ENCODE results near the gene CYB5RL.
"Not testable (repeated sequence)": the region's sequence is repeated elsewhere in the genome, so short reads cannot be mapped to it uniquely, and the experiment has no call there.

Gene CYB5RL

DNA sequence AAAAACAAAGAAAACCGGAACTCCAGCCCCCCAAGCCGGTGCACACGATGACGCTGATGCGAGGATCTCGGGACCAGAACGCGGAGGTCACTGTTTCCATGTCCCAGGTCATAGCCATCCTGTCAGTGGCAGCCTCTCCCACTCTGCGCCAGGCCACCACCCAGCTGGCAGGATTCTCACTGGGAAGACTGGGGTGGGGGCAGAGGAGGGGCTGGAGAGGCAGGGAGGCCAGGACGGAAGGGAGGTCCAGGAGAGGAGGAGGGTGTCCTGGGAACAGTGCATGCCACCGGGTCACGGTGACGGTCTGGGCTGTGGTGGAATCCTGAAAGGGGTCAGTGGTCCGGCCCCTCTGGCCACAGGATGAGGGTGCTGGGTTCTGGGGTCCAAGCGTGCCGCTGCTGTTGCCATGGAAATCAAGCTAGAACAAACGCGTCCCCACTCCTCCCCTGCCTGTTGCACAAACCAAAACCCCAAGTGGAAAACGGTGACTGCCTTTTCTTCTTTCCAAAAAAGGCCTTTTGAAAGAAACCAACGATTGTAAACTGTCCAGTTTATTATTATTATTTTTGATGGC lies 26.2 kb upstream of the CYB5RL start:
- DNase-seq, result no peak

DNA sequence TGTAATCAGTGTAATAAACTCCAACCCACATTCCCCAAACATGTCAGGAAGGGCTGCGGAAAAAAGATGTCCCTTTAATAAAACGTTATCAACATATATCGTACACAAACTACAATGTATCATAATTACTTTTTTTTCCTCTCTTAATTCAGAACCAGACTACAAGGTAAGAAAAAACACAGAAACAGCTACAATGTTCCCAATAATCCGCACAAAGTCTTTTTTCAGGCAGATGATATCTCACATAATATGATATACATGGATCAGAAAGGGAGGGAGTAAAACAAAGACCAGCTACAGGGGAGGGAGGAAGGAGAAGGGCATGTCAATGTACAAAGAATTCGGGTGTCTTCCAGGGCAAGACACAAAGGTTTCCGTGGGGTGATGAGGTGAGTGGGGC lies 25.5 kb upstream of the CYB5RL start:
- no peak for DNase-seq

DNA sequence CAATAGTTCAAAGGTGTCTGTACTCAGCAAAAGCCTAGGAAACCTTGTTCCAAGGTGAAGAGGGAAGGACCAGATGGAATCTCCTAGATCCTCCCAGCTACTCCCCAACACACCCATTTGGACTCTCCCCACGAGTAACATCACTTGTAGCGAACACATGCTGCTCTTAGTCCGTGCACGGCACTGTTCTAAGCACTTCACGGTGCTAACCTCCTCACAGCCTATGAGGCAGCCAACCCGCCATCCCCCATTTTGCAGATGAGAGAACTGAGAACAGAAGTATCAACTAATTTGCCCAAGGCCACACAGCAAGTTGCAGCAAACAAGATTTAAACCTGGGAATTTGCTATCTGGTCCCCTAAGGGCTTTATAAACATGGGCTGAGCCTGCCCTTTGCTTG lies 24.4 kb upstream of the CYB5RL start:
- no peak for DNase-seq

DNA sequence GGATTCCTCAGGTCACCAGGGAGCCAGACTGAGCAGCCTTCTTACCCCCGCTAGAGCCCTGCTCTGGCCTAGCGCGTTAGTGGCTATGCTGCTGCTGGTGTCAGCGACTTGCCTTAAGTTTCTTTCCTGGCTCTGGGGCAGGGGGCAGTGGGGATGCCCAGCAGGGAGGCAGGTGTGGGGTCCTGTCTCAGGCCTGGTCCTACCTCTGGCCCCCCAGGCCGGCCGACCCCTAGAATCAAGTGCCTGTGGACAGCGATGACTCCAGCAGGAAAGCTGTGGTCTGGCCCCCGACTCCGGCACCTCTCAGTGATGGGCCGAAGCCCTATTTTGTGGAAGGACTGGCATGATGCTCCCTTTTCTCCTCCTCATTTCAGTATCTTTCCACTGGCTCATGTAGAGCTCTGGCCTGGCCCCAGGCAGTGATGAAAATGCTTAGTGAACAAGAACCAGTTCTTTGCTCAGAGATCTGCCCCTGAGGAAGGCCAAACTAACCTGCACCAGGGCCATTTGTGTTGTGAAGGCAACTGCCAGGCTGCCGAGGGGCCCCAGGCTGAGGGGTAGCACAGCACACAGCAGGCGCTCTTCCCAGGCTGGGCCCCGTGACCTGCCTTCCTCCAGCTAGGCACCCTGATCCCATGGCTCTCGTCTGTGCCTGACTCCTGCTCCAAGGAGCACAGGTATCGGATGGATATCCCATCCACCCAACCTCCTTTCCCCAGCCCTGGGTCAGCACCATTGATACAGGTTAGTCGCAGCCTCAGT lies 23.8 kb upstream of the CYB5RL start:
- no peak for DNase-seq

DNA sequence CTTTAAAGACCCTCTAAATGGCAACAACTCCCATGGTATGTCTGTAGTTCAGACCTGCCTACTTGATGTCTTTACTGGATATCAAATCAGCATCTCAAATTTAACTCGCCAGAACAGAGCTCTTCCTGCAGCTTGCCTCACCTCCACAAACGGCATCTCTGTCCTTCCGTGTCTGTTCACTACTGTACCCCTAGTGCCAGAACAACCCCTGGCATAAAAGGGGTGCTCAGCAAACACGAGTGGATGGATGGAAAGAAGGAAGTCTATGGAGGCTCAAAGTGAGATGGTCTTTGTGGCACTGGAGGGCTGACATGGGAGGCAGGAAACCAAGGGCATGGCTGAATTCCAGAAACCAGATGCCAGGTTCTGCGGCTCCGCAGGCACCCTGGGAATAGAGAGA lies 22.9 kb upstream of the CYB5RL start:
- no peak for DNase-seq

DNA sequence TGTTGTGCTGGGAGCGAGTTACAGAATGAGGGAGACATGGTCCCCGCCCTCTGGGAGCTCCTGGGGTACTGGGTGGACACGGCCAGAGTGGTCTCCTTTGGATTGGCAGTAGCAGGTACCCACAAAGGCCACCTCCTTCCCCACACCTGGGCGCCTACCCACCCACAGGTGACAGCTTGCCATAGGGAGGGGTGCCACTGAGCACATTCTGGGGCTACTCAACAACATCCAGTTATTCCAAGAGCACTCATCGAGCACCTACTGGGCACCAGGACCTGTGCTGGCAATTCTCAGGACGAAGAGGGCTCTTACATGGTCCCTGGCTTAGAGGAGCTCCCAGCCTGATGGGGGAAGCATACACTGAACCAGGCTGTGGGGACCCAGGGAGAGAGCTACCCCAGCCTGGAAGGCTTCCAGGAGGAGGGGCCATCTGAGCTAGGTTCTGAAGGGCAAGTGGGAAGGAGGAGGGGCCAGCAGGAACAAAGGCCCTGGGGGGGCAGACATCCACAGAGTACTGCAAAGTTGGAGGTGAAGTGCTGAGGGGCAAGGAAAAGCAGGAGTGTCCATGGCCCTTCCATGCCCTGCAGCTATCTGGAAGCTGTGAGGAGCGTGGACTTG lies 22.1 kb upstream of the CYB5RL start:
- DNase-seq, result no peak

DNA sequence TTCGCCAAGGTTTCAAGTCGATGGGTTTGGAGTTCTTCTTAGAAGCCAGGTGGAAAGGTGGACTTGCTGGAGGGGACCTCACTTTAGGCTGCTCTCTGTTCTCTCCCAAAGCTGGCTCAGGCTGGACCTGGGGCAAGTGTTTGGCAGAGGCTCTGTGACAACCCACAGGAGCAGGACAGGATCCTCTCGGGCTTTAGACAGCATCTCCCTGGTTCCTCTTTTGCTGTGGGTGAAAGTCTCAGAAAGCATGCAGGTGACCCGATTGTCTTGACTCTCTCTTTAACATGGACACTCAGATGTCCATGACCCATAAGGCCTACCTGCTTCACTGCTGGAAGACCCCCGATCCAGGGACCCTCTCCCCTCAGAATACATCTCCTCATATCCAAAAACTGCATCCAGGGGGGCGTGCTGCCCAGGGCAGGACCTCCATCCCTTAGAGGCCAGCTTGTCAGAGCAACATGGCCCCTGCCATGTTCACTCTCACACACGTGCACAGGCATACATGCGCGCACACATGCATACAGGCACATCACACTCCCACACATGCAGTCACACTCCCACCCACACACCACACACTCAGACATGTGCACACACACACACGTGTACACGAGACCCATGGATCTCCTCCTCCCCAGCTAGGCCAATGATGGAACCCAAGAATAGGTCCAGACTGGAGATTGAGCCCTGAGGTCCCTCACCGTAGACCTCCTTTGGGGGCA lies 21.4 kb upstream of the CYB5RL start:
- DNase-seq, result no peak

DNA sequence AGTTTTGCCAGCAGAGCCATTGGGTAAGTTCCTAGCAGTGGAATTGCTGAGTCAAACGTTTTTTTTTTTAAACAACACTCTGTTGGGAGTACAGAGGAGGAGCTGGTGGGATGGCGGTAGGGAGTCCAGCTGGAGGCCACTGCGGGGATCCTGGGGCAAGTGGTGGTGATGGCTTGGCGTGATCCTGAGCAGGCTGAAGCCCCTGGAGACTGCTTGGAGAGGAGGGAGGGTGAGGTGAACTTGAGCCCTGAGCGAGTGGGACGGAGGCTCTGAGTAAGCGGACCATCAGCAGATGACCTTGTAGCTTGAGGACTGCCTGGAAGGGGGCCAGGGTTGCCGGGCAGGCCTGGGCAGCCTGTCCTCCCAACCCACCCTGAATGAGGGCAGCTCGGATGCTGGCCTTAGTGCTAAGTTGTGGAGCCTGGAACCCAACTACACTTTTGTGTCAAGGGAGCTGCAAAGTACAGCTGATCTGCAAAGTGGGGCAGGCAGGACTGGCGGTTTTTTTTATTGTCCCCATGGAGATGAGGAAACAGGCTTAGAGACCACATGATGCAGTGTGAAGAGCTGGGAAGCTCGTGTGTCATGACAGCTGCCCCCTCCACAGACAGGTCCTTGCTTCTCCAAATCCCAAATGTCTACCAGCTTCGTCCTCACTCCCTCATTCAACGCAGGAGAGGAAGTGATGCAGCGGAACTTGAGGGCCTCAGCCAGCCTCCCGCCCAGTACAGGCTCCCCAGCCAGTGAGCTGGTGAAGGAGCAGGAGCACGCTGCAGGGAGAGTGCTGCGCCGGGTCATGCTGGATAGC lies 20.4 kb upstream of the CYB5RL start:
- DNase-seq, result peak; percentile 31

DNA sequence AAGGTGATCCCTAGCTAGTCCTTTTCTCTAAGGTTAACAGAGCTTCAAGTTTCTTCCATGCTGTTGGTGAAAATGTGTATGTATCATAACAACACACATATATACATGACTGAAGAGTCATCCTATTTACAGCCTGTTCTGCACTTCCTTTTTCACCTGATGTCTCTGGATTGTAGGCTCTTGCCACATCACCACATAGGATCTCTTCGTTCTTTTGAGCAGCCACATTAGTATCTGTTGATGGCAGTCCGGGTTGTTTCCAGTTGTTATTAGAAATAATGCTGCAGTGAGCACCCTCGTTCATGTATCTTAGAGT lies 19.8 kb upstream of the CYB5RL start:
- no peak for DNase-seq

DNA sequence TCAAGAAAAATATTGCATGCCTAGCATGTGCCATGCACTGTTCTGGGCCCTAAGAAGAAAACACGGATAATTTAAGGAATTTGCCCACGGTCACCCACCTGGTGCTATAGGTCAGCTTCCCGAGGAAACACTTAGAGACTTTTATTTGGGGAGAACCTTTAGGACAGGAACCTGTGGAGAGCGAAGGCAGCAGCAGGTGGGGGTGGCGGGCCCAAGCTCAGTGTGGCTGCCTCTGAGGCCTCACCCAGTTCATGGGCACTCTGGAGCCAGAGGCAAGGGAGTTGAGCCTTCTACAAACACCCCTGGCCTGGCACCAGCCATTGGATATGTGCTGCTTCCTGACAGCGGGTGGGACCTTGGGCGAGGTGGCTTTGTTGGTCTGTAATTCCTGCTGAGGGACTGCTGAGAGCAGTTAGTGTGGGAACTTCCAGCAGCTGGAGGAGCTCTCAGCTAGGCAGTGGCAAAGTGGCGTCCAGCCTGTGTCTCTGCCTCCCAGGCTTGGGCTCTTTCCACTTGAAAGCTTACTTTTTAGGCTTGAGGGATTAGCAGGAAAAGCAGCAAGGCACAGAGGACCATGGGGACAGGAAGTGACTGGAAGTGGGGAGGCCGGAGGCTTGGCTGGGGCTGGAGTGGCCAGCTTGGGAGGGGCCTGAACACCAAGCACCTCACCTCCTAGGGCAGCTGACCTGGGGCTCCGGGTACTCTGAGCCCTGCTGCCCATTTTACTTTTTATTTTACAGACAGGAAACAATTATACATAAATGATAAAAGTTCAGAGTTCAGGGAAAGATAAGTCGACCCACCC lies 19.3 kb upstream of the CYB5RL start:
- no peak for DNase-seq

DNA sequence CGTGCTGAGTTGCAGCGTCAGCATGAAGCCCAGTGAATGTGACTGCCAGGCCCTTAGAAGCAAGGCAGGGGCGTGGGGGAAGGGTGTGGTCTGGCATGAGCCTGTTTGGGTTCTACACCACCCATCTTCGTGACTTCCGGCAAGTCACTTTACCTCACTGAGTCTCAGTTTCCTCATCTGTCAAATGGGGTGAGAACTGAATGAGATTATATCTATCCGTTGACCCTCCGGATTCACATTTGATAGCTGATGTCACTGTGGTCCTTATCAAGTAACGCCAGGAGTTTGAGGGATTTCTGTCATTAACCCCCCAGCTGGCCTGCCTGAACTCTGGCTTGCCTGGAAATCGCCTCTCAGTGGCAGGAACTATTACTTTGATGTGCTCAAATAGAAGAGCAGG lies 15.7 kb upstream of the CYB5RL start:
- no peak for DNase-seq

DNA sequence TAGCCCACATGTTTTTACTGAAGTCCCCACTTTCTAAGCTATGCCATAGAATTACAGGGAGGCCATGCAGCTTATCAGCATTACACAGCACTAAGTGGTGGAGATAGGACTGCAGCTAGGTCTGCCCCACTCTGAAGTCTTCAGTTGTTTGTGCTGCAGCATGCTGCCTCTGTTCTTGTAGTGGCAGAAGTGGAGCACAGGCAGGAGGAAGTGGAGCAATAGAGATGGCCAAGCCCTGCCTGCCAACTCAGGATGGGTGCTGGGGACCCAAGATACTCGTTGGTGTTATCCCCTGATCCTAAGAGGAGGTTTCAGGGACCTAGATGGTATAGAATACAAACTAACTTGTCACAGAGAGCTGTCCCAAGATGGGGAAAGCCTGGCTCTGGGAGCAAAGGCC lies 13.0 kb upstream of the CYB5RL start:
- DNase-seq, result no peak

DNA sequence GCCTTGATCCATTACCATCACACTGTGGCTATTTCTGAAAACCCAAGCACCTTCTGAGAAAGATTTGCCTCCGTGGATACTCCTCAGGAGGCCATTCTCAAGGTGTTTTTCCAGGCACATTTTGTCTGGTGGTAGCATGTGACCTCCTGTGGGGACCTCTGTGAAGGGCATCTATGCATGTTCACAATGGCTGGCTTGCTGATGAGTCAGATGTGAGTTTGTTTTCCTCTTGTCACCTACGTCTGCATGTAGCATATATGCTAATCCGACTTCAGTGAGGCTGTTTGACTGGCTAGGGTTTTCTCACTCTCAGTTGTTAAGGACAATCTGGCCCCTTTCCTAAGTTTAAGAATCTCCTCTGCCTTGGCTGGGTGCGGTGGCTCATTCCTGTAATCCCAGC lies 8.1 kb upstream of the CYB5RL start:
- not testable (repeated sequence) for DNase-seq

DNA sequence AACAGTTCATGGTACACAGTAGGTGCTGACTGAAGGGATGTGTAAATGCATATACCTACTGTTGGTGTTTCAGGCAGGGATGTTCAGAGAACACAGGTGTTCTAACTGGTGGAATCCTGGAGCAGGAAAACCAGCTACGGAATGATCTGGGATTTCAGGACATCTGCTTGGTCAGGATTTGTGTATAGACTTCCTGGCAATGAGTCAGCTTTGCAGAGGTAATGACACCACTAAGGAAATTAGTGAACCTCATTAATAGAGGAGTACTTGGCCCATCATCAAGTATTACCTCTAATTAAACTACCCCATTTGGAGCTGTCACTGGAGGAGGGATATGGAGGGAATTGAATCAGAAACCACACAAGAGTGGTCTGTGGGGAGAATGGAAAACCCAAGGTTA lies 7.5 kb upstream of the CYB5RL start:
- DNase-seq, result no peak

DNA sequence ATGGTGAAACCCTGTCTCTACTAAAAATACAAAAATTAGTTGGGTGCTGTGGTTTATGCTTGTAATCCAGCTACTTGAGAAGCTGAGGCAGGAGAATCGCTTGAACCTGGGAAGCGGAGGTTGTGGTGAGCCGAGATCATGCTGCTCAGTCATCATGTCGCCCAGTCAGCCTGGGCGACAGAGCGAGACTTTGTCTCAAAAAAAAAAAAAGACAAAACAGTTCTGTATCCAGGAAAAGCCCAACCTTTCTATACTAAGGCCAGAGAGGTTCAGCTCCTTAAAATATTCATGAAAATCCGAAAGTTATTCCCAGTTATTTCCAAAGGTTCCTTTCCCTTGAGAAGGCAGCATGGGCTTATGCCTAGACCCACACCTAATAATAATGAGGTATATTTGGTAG lies 4.4 kb upstream of the CYB5RL start:
- no peak for DNase-seq

DNA sequence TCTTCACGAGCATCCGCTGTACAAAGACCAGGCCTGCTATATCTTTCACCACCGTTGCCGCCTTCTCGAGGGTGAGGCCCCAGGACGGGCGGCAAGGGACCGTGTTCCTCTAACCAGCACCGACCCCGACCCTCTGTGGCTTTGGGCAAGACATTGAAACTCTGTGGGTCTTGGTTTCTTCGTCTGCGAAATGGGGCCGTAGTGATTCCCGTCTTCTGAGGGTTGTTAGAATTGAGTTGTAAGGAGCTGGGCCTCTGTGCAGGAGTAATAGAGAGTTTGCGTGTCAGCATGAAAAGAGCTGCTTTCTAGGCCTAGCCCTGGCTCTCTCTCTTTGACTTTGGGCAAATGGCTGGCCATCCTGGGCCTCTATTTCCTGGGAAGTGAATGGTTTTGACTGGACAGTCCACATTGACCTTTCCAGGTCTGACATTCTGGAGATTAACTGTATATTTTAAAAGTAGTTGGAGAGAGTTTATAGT lies 728 bp upstream of the CYB5RL start:
- no peak for DNase-seq

DNA sequence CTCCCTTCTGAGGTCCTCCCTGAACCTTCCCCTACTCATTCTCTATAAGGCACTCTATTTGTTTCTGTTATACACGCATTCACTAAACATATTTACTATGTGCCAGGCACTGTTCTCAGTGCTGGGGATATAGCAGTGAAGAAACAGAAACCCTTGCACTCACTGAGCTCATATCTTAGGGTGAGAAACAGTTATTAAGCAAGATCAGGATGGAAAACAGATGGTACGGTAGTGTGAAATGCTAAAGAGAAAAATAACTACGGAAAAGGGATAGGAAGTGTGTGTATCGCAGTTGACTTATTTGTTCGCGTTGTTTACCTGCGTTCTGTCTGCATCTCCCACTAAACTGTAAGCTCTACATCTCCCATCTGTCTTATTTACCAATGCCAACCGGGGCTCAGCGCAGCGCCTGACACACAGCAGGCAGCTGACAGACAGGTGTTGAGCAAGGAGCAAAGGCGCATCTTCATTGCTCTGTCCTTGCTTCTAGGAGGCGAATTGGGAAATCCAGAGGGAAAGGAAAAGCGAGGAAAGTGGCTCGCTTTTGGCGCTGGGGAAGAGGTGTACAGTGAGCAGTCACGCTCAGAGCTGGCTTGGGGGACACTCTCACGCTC lies 572 bp downstream of the CYB5RL start:
- DNase-seq, result no peak

DNA sequence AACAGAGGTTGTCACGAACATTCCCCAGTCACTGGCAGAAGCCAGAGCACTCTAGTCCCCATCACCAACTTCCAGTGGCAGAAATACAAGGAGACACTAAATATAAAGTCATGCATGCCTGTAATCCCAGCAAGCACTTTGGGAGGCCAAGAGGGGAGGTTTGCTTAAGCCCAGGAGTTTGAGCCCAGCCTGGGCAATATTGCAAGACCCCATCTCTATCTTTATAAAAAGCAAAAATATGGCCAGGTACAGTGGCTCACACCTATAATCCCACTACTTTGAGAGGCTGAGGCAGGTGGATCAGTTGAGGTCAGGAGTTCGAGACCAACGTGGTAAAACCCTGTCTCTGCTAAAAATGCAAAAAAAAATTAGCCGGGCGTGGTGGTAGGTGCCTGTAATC lies 6.4 kb downstream of the CYB5RL start:
- DNase-seq, result no peak

DNA sequence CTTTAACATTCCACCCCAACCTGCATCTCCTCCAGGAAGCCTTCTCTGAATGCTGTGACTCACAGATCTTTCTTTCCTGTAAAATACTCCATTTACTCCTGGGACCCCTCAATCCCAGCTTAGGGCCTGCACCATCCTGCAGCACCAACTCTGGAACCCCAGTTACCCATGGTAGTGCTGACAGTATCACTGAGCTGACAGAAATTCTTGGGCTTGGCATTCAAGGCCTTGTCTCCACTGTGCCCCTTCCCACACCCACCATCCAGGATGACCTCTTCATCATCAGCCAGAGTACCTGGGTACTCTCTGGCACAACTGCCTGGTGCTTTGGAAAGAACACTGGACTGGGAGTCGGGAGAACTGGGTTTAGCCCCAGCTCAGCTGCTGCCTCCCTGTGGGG lies 8.3 kb downstream of the CYB5RL start:
- no peak for DNase-seq

DNA sequence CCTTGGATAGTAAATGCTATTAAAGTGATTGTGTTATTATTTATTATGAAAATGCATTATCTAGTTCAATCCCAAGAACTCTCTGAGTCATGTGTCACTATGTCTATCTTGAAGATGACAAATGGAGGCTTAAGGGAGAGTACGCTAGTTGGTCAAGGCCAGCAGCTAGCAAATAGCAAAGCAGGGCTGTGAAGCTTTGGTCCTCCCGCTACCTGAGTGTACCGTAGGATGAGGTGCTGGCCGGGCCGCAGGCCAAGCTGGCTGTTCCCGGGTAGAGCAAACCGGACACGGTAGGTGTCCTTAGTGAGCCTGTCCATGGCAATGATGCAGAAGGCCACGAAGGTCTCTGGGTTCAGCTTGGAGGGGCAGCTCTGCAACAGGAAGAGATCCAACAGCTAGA lies 9.3 kb downstream of the CYB5RL start:
- no peak for DNase-seq

DNA sequence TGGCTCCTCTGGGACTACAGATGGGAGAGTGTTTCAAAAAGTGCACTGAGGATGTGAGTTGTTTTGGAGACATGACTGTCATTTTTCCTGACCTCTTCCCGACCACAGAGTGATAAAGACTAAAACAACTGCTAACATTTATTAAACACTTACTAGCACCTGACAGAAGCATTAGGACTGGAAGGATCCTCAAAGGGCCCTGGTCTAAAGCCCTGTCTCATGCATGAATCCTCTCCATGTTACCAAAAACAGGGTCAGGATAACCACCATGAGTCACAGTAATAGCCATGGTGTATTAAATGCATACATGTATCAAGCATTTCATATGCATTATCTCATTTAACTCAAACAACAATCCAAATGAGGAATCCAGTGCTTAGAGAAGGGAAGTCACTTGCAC lies 11.5 kb downstream of the CYB5RL start:
- DNase-seq, result peak; percentile 8

DNA sequence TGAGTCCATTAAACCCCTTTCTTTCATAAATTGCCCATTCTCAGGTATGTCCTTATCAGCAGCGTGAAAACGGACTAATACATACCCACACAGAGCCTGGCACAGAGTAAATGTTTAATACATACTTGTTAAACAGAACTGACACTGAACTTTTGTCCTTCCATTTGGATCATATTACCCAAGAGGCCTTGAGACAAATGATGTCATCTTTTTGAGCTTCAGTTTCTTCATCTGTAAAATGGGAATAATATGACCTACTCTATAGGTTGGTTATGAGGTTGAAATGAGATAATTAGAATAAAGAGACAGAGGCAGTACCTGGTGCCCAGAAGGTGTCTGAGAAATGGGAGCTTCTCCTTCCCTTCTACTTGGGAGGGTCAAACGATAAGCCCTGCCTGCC lies 13.8 kb downstream of the CYB5RL start:
- no peak for DNase-seq
